ENCODE measurements around the gene RAP2A.

The RAP2A gene

DNA sequence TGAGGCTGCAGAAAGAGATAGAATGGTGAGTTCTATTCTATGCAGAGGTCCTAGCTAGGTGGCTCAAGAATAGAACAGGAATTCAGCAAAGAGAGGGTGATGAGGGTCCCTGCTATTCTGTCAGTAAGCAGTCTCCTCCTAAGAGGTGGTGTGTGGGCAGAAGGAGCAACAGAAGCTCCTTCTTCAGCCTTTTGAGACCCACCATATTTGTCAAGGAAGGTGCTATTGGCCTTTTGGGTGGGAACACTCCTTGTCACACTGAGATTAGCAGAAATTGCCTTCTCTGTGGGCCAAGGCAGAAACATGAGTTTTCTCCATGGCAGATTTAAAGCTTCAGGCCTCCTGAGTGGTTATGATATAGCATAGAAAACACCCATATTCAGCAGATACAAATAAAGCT is 39.4 kb upstream of the RAP2A start:
- H3K4me3 ChIP-seq (ENCODE audit: insufficient read depth, low read depth, low read length), result no peak overlapping the region

GRCh38 chr13:97395447-97396136 is 38.4 kb upstream of the RAP2A start:
- Histone ChIP-seq H3K9me3 (ENCODE audit: control insufficient read depth, low read length) (no peaks in the 10 kb centered on the region), H3K27ac (ENCODE audit: insufficient read depth, low read depth, low read length, poor library complexity, severe bottlenecking) (no peak overlapping the region), H3K36me3 (ENCODE audit: control insufficient read depth, insufficient read depth, low read length) (no peaks in the 10 kb centered on the region), H3K27me3 (ENCODE audit: control insufficient read depth, insufficient read depth, low read length, poor library complexity, severe bottlenecking) (no peaks in the 10 kb centered on the region), H3K4me3 (ENCODE audit: insufficient read depth, low read depth, low read length) (no peak overlapping the region), H3K4me1 (ENCODE audit: control insufficient read depth, insufficient read depth, low read length) (no peaks in the 10 kb centered on the region)
- 89 to 92% methylated on average over 3 to 4 of the region's 4 CpGs for WGBS, 2 experiments

More for the DNA sequence above, 39.4 kb upstream of the RAP2A start:
- Histone ChIP-seq H3K9me3 (ENCODE audit: control insufficient read depth, low read length) (no peaks in the 10 kb centered on the region), H3K27me3 (ENCODE audit: control insufficient read depth, insufficient read depth, low read length, poor library complexity, severe bottlenecking) (no peaks in the 10 kb centered on the region), H3K36me3 (ENCODE audit: control insufficient read depth, insufficient read depth, low read length) (no peaks in the 10 kb centered on the region), H3K4me1 (ENCODE audit: control insufficient read depth, insufficient read depth, low read length) (no peaks in the 10 kb centered on the region), H3K27ac (ENCODE audit: insufficient read depth, low read depth, low read length, poor library complexity, severe bottlenecking) (no peak overlapping the region)

- Histone ChIP-seq H3K9me3 (ENCODE audit: control insufficient read depth, low read length) (no peaks in the 10 kb centered on the region), H3K4me1 (ENCODE audit: control insufficient read depth, insufficient read depth, low read length) (no peaks in the 10 kb centered on the region), H3K27me3 (ENCODE audit: control insufficient read depth, insufficient read depth, low read length, poor library complexity, severe bottlenecking) (no peaks in the 10 kb centered on the region), H3K27ac (ENCODE audit: insufficient read depth, low read depth, low read length, poor library complexity, severe bottlenecking) (no peak overlapping the region), H3K4me3 (ENCODE audit: insufficient read depth, low read depth, low read length) (no peak overlapping the region), H3K36me3 (ENCODE audit: control insufficient read depth, insufficient read depth, low read length) (no peaks in the 10 kb centered on the region)
- 83 to 95% methylated on average over 7 to 8 of the region's 10 CpGs for WGBS, 2 experiments
These were observed 36.7 kb upstream of the RAP2A start for GRCh38 chr13:97397267-97397666.

DNA sequence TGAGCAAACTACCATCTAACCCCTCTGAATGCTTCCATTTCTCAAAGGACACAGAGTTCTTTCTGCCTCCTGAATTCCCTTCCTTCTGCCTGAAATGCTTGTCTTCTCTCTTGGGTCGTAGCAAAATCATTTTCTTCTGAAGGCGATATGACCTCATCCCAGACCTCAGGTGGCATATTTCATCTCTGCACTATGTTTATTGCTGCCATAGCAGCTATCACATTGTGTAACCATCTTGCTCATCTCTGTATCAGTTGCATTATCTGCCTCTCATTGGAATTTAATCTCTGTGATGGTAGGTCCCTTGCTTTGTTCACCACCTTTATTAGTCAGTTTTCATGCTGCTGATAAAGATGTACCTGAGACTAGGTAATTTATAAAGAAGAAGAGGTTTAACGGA is 32.5 kb upstream of the RAP2A start:
- H3K36me3 ChIP-seq (ENCODE audit: control insufficient read depth, insufficient read depth, low read length), result no peaks in the 10 kb centered on the region
- no peaks in the 10 kb centered on the region for H3K27me3 ChIP-seq (ENCODE audit: control insufficient read depth, insufficient read depth, low read length, poor library complexity, severe bottlenecking)
- no peaks in the 10 kb centered on the region for H3K4me1 ChIP-seq (ENCODE audit: control insufficient read depth, insufficient read depth, low read length)
- WGBS, 2 experiments, result 61 to 63% methylated on average over 3 of the region's 3 CpGs
- H3K9me3 ChIP-seq (ENCODE audit: control insufficient read depth, low read length), result no peaks in the 10 kb centered on the region
- H3K27ac ChIP-seq (ENCODE audit: insufficient read depth, low read depth, low read length, poor library complexity, severe bottlenecking), result no peak overlapping the region
- H3K4me3 ChIP-seq (ENCODE audit: insufficient read depth, low read depth, low read length), result no peak overlapping the region

GRCh38 chr13:97403893-97404750 is 29.8 kb upstream of the RAP2A start:
- no peaks in the 10 kb centered on the region for H3K4me1 ChIP-seq (ENCODE audit: control insufficient read depth, insufficient read depth, low read length)
- no peaks in the 10 kb centered on the region for H3K27me3 ChIP-seq (ENCODE audit: control insufficient read depth, insufficient read depth, low read length, poor library complexity, severe bottlenecking)
- WGBS, 2 experiments, result 90 to 98% methylated on average over 3 of the region's 3 CpGs
- no peaks in the 10 kb centered on the region for H3K9me3 ChIP-seq (ENCODE audit: control insufficient read depth, low read length)
- H3K36me3 ChIP-seq (ENCODE audit: control insufficient read depth, insufficient read depth, low read length), result no peaks in the 10 kb centered on the region
- no peak overlapping the region for H3K27ac ChIP-seq (ENCODE audit: insufficient read depth, low read depth, low read length, poor library complexity, severe bottlenecking)
- H3K4me3 ChIP-seq (ENCODE audit: insufficient read depth, low read depth, low read length), result no peak overlapping the region

- Histone ChIP-seq H3K9me3 (ENCODE audit: control insufficient read depth, low read length) (no peaks in the 10 kb centered on the region), H3K36me3 (ENCODE audit: control insufficient read depth, insufficient read depth, low read length) (no peaks in the 10 kb centered on the region), H3K27ac (ENCODE audit: insufficient read depth, low read depth, low read length, poor library complexity, severe bottlenecking) (no peak overlapping the region), H3K4me1 (ENCODE audit: control insufficient read depth, insufficient read depth, low read length) (no peaks in the 10 kb centered on the region), H3K4me3 (ENCODE audit: insufficient read depth, low read depth, low read length) (no peak overlapping the region), H3K27me3 (ENCODE audit: control insufficient read depth, insufficient read depth, low read length, poor library complexity, severe bottlenecking) (no peaks in the 10 kb centered on the region)
- 100% methylated on average over 1 of the region's 2 CpGs for WGBS, 2 experiments
These were observed 26.4 kb upstream of the RAP2A start for GRCh38 chr13:97407540-97407939.

DNA sequence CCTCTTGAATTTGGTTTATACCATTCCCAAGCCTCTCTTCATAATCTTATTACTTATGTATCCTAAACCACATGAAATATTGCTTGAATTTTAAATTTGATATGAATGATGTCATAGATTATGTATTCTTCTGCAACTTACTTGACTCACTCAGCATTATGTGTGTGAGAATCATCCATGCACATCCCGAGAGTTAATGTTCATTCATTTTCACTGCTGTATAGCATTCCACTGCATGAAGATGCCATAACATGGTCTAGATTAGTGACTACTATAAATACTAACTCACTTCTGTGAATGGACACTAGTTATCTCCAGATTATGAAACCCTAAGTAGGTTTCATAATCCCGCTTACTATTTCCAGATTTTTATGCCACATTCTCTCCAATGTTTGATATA is 25.0 kb upstream of the RAP2A start:
- WGBS, 2 experiments, result 79 to 95% methylated on average over 2 of the region's 2 CpGs
- no peaks in the 10 kb centered on the region for H3K4me1 ChIP-seq (ENCODE audit: control insufficient read depth, insufficient read depth, low read length)

DNA sequence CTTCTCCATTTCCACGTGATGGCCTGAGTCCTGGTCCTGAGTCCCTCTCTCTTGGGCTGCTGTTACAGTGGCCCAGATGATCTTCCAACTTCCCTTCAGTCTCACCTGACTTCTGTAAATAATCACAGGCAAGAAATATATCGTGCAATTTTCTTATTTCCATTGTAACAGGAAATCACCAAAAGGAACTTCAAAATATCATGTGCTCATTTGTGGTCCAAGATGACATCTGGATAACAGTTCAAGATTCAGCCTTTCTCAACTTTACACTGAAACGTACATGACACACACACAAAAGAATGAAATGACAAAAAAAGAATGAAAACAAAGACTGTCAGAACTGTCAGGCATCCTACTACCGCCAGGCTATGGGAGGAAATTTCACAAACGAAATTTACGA is 22.0 kb upstream of the RAP2A start:
- H3K4me3 ChIP-seq (ENCODE audit: insufficient read depth, low read depth, low read length), result no peak overlapping the region
- no peak overlapping the region for H3K27ac ChIP-seq (ENCODE audit: insufficient read depth, low read depth, low read length, poor library complexity, severe bottlenecking)
- H3K27me3 ChIP-seq (ENCODE audit: control insufficient read depth, insufficient read depth, low read length, poor library complexity, severe bottlenecking), result no peaks in the 10 kb centered on the region
- WGBS, 2 experiments, result 91 to 93% methylated on average over 6 of the region's 6 CpGs
- H3K4me1 ChIP-seq (ENCODE audit: control insufficient read depth, insufficient read depth, low read length), result no peaks in the 10 kb centered on the region
- no peaks in the 10 kb centered on the region for H3K36me3 ChIP-seq (ENCODE audit: control insufficient read depth, insufficient read depth, low read length)
- no peaks in the 10 kb centered on the region for H3K9me3 ChIP-seq (ENCODE audit: control insufficient read depth, low read length)

More for the DNA sequence above, 25.0 kb upstream of the RAP2A start:
- Histone ChIP-seq H3K27ac (ENCODE audit: insufficient read depth, low read depth, low read length, poor library complexity, severe bottlenecking) (no peak overlapping the region), H3K36me3 (ENCODE audit: control insufficient read depth, insufficient read depth, low read length) (no peaks in the 10 kb centered on the region), H3K27me3 (ENCODE audit: control insufficient read depth, insufficient read depth, low read length, poor library complexity, severe bottlenecking) (no peaks in the 10 kb centered on the region), H3K9me3 (ENCODE audit: control insufficient read depth, low read length) (no peaks in the 10 kb centered on the region), H3K4me3 (ENCODE audit: insufficient read depth, low read depth, low read length) (no peak overlapping the region)

DNA sequence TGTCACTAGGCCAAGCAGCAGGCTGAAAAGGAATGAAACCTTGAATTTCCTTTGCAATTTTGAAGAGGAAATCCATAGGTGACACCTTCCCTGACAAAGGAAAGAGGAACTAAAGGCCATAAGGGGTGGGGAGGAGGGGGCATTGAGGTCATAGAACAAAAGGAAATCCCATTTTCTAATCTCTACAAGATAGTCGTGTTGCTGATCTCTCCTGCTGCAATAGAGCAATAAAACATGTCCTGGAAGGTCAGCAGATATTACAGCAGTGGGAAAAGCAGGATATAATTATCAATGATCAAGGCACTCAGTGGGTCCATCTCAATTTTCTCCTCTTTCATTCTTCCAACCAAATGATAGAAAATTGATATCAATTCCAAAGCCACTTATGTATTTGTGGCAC is 20.3 kb upstream of the RAP2A start:
- no peaks in the 10 kb centered on the region for H3K4me1 ChIP-seq (ENCODE audit: control insufficient read depth, insufficient read depth, low read length)
- H3K27me3 ChIP-seq (ENCODE audit: control insufficient read depth, insufficient read depth, low read length, poor library complexity, severe bottlenecking), result no peaks in the 10 kb centered on the region
- no peak overlapping the region for H3K4me3 ChIP-seq (ENCODE audit: insufficient read depth, low read depth, low read length)
- H3K27ac ChIP-seq (ENCODE audit: insufficient read depth, low read depth, low read length, poor library complexity, severe bottlenecking), result no peak overlapping the region
- H3K9me3 ChIP-seq (ENCODE audit: control insufficient read depth, low read length), result no peaks in the 10 kb centered on the region
- H3K36me3 ChIP-seq (ENCODE audit: control insufficient read depth, insufficient read depth, low read length), result no peaks in the 10 kb centered on the region
- WGBS, 2 experiments, result 0 to 18% methylated on average over 1 of the region's 1 CpG

- H3K27me3 ChIP-seq (ENCODE audit: control insufficient read depth, insufficient read depth, low read length, poor library complexity, severe bottlenecking), result no peaks in the 10 kb centered on the region
- H3K27ac ChIP-seq (ENCODE audit: insufficient read depth, low read depth, low read length, poor library complexity, severe bottlenecking), result no peak overlapping the region
- H3K9me3 ChIP-seq (ENCODE audit: control insufficient read depth, low read length), result no peaks in the 10 kb centered on the region
- H3K36me3 ChIP-seq (ENCODE audit: control insufficient read depth, insufficient read depth, low read length), result no peaks in the 10 kb centered on the region
- no peak overlapping the region for H3K4me3 ChIP-seq (ENCODE audit: insufficient read depth, low read depth, low read length)
- WGBS, 2 experiments, result 84 to 85% methylated on average over 2 to 4 of the region's 4 CpGs
- H3K4me1 ChIP-seq (ENCODE audit: control insufficient read depth, insufficient read depth, low read length), result no peaks in the 10 kb centered on the region
These were observed 19.6 kb upstream of the RAP2A start for GRCh38 chr13:97414392-97414791.

Measured in ectodermal cell (in vitro differentiated cells).